Common myeloid progenitor, CD34-positive (primary cell): ENCODE results near the gene KRAS. TPM values are rescaled to one million over a fixed set of nuclear protein-coding genes. Genes with fewer than 3 reads are reported as not detected.
A peak's percentile ranks its signal among the peaks of the same experiment; 100 is the strongest.
"Not testable (repeated sequence)": the region's sequence is repeated elsewhere in the genome, so short reads cannot be mapped to it uniquely, and the experiment has no call there.

ENCODE experiments used
- CTCF ChIA-PET: fragments of 350-600 bp; sonication (Branson Sonifier 250); formaldehyde crosslinking; loops from one replicate; lab custom pipeline; 2021; ENCODE audit warnings: antibody characterized with exemption; lab: Charles Lee
- POLR2A ChIA-PET: fragments of 350-600 bp; sonication (Branson Sonifier 250); formaldehyde crosslinking; loops from one replicate; lab custom pipeline; 2021; ENCODE audit warnings: antibody characterized with exemption; lab: Charles Lee
- DNase-seq, 3 donors: peaks; one replicate each; pipeline versions ENCODE4 v3.0.0 to v3.0.0-alpha.2; 2013
- H3K27ac ChIP-seq, 2 experiments: 1 replicate in 1 of 2; 2 replicates in 1 of 2; pipeline ENCODE4 v1.7.0; 2013; ENCODE audit warnings: inconsistent platforms in 2 of 2, low read length in 2 of 2, mild to moderate bottlenecking in 2 of 2, low read depth in 1 of 2, moderate library complexity in 1 of 2; ENCODE audit not compliant: severe bottlenecking in 2 of 2, insufficient read depth in 1 of 2, poor library complexity in 1 of 2
- H3K27me3 ChIP-seq, 5 experiments: replicated peaks in 2 of 5; 1 replicate in 3 of 5; 2 replicates in 2 of 5; pipeline versions ENCODE4 v1.6.1 to v1.7.0; 2013; ENCODE audit warnings: low read length in 4 of 5, mild to moderate bottlenecking in 2 of 5, moderate library complexity in 2 of 5, inconsistent platforms in 1 of 5; ENCODE audit not compliant: insufficient read depth in 5 of 5, control insufficient read depth in 4 of 5
- H3K36me3 ChIP-seq, 4 experiments: 1 replicate in 2 of 4; 2 replicates in 2 of 4; pipeline versions ENCODE4 v1.6.1 to v1.7.0; 2013; ENCODE audit warnings: low read length in 3 of 4, control low read depth in 1 of 4, mild to moderate bottlenecking in 1 of 4; ENCODE audit not compliant: control insufficient read depth in 4 of 4, insufficient read depth in 4 of 4
- H3K4me1 ChIP-seq, 4 experiments: 1 replicate in 3 of 4; 2 replicates in 1 of 4; pipeline versions ENCODE4 v1.6.1 to v1.7.1; 2013; ENCODE audit warnings: low read length in 3 of 4, mild to moderate bottlenecking in 3 of 4, control low read depth in 1 of 4, inconsistent platforms in 1 of 4, moderate library complexity in 1 of 4; ENCODE audit not compliant: control insufficient read depth in 4 of 4, insufficient read depth in 4 of 4; ENCODE audit errors: control extremely low read depth in 1 of 4
- H3K4me3 ChIP-seq, 7 experiments: 1 replicate in 4 of 7; 2 replicates in 3 of 7; pipeline versions ENCODE4 v1.5.1 to v1.7.0; 2013; ENCODE audit warnings: mild to moderate bottlenecking in 7 of 7, low read length in 6 of 7, moderate library complexity in 6 of 7, inconsistent platforms in 2 of 7, low read depth in 2 of 7, control low read depth in 1 of 7; ENCODE audit not compliant: insufficient read depth in 4 of 7, control insufficient read depth in 1 of 7; ENCODE audit errors: extremely low read depth in 1 of 7
- H3K9me3 ChIP-seq, 5 experiments: 1 replicate in 4 of 5; 2 replicates in 1 of 5; pipeline versions ENCODE4 v1.6.1 to v1.7.1; 2013; ENCODE audit warnings: low read length in 4 of 5, mild to moderate bottlenecking in 2 of 5, inconsistent platforms in 1 of 5, low read depth in 1 of 5, moderate library complexity in 1 of 5; ENCODE audit not compliant: control insufficient read depth in 4 of 5, insufficient read depth in 2 of 5; ENCODE audit errors: control extremely low read depth in 1 of 5
- WGBS: methylation state at CpG from one replicate; pipeline ENCODE4 v1.1.5; 2013; ENCODE audit not compliant: insufficient coverage; 5-methylcytosine and 5-hydroxymethylcytosine counted together
- polyA plus RNA-seq: library from polyadenylated mRNA; unstranded; fragments of 120-200 nt; gene quantifications from one replicate; pipeline ENCODE4 v1.2.1, GENCODE V29; 2013

Gene KRAS
- polyA plus RNA-seq, result 33.8 TPM

- POLR2A ChIA-PET, result interaction anchor here (0.7 to 1.7 kb wide), 7 partner anchors 17 to 136 kb away, joined by 3 to 6 read pairs (median 3); no protein-coding TSS in a partner anchor
- H3K4me1 ChIP-seq, result peaks cover 7 to 18% (median 15%) of the 10 kb centered on the region in 4 experiments
- peaks cover 0 to 6% (median 1%) of the 10 kb centered on the region in 4 experiments for H3K36me3 ChIP-seq
- no peaks in the 10 kb centered on the region for H3K9me3 ChIP-seq
- CTCF ChIA-PET, result interaction anchor here (0.9 to 1.4 kb wide), 4 partner anchors 10 to 138 kb away, joined by 3 to 5 read pairs (median 5); no protein-coding TSS in a partner anchor
- DNase-seq, result peak; percentile 97 to 99 (median 99)
- under 1% methylated on average over 61 of the region's 105 CpGs for WGBS
- H3K27ac ChIP-seq, result peak within 1 kb of the TSS; percentile 62 to 84
- peak within 1 kb of the TSS; percentile 78 to 97 (median 82) for H3K4me3 ChIP-seq
- H3K27me3 ChIP-seq, result no peaks in the 10 kb centered on the region
Measured at GRCh38 chr12:25250744-25251730, at the start of gene KRAS. Gene KRAS (minus strand): TSS chr12:25250929.

- ChIA-PET POLR2A (no interaction called here), CTCF (no interaction called here)
- Histone ChIP-seq H3K27ac (no peak overlapping the region), H3K4me3 (no peak overlapping the region), H3K36me3 (no peaks in the 10 kb centered on the region), H3K4me1 (peaks cover 0 to 5% (median 0%) of the 10 kb centered on the region in 4 experiments), H3K9me3 (no peaks in the 10 kb centered on the region), H3K27me3 (no peaks in the 10 kb centered on the region)
- DNase-seq, result no peak
Measured at GRCh38 chr12:25296381-25296780, 45.7 kb upstream of the KRAS start.

GRCh38 chr12:25295361-25295760 lies 44.6 kb upstream of the KRAS start:
- DNase-seq, result peak in 1 of 3 donors; percentile 12

GRCh38 chr12:25293653-25294052 lies 42.9 kb upstream of the KRAS start:
- 90% methylated on average over 1 of the region's 2 CpGs for WGBS
- H3K4me1 ChIP-seq, result peaks cover 0 to 5% (median 0%) of the 10 kb centered on the region in 4 experiments
- no peak for DNase-seq
- no peak overlapping the region for H3K4me3 ChIP-seq
- H3K9me3 ChIP-seq, result peaks cover 0 to 4% (median 0%) of the 10 kb centered on the region in 5 experiments
- H3K27ac ChIP-seq, result no peak overlapping the region
- no peaks in the 10 kb centered on the region for H3K36me3 ChIP-seq
- H3K27me3 ChIP-seq, result no peaks in the 10 kb centered on the region
- POLR2A ChIA-PET, result no interaction called here
- CTCF ChIA-PET, result interaction anchor here (0.6 to 1.3 kb wide), 4 partner anchors 26 to 94 kb away, joined by 3 to 4 read pairs (median 3); no protein-coding TSS in a partner anchor

More at GRCh38 chr12:25295361-25295760, 44.6 kb upstream of the KRAS start:
- H3K4me3 ChIP-seq, result no peak overlapping the region
- no peaks in the 10 kb centered on the region for H3K36me3 ChIP-seq
- CTCF ChIA-PET, result interaction anchor here (1.3 kb wide), 1 partner anchor 141 kb away, joined by 3 read pairs; no protein-coding TSS in a partner anchor
- H3K27me3 ChIP-seq, result no peaks in the 10 kb centered on the region
- POLR2A ChIA-PET, result no interaction called here
- H3K9me3 ChIP-seq, result no peaks in the 10 kb centered on the region
- 100% methylated on average over 1 of the region's 2 CpGs for WGBS
- H3K27ac ChIP-seq, result no peak overlapping the region
- peaks cover 0 to 5% (median 0%) of the 10 kb centered on the region in 4 experiments for H3K4me1 ChIP-seq

- POLR2A ChIA-PET, H3K4me3 ChIP-seq, H3K27ac ChIP-seq, CTCF ChIA-PET, H3K4me1 ChIP-seq, H3K9me3 ChIP-seq, H3K27me3 ChIP-seq, H3K36me3 ChIP-seq: not testable (repeated sequence)
- WGBS, result 10% methylated on average over 2 of the region's 5 CpGs
- peak in 1 of 3 donors; percentile 8 for DNase-seq
Measured at GRCh38 chr12:25292810-25293221, 42.1 kb upstream of the KRAS start.

GRCh38 chr12:25287610-25288009 lies 36.9 kb upstream of the KRAS start:
- no peak for DNase-seq
- no peaks in the 10 kb centered on the region for H3K27me3 ChIP-seq
- no peaks in the 10 kb centered on the region for H3K36me3 ChIP-seq
- CTCF ChIA-PET, result no interaction called here
- no peak overlapping the region for H3K27ac ChIP-seq
- H3K9me3 ChIP-seq, result peaks cover 0 to 4% (median 0%) of the 10 kb centered on the region in 5 experiments
- POLR2A ChIA-PET, result no interaction called here
- 96% methylated on average over 2 of the region's 2 CpGs for WGBS
- no peak overlapping the region for H3K4me3 ChIP-seq
- peaks cover 0 to 4% (median under 1%) of the 10 kb centered on the region in 4 experiments for H3K4me1 ChIP-seq

- ChIA-PET POLR2A (no interaction called here), CTCF (no interaction called here)
- no peak overlapping the region for H3K4me3 ChIP-seq
- no peak for DNase-seq
- H3K4me1 ChIP-seq, result peaks cover 0 to 2% (median under 1%) of the 10 kb centered on the region in 4 experiments
- H3K27ac ChIP-seq, result no peak overlapping the region
- no peaks in the 10 kb centered on the region for H3K36me3 ChIP-seq
- H3K9me3 ChIP-seq, result peaks cover 0 to 4% (median 0%) of the 10 kb centered on the region in 5 experiments
- no peaks in the 10 kb centered on the region for H3K27me3 ChIP-seq
Measured at GRCh38 chr12:25286837-25287236, 36.1 kb upstream of the KRAS start.
